ENCODE data around the gene ABRACL. TPM values are rescaled to one million over a fixed set of nuclear protein-coding genes. Genes with fewer than 3 reads are reported as not detected.

ABRACL gene, protein sequence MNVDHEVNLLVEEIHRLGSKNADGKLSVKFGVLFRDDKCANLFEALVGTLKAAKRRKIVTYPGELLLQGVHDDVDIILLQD
- total RNA-seq = 10 to 100 TPM; 22.5 to 52.0 (median 39.6) TPM
- long read RNA-seq, transcript ABRACL-201 (3 exons, 845 nt) = major isoform, 20 of 30 reads
- long read RNA-seq, partial matches to known transcripts = 5 of 30 reads
- long read RNA-seq, other reads (novel, unspliced or antisense) = 5 of 30 reads

DNA sequence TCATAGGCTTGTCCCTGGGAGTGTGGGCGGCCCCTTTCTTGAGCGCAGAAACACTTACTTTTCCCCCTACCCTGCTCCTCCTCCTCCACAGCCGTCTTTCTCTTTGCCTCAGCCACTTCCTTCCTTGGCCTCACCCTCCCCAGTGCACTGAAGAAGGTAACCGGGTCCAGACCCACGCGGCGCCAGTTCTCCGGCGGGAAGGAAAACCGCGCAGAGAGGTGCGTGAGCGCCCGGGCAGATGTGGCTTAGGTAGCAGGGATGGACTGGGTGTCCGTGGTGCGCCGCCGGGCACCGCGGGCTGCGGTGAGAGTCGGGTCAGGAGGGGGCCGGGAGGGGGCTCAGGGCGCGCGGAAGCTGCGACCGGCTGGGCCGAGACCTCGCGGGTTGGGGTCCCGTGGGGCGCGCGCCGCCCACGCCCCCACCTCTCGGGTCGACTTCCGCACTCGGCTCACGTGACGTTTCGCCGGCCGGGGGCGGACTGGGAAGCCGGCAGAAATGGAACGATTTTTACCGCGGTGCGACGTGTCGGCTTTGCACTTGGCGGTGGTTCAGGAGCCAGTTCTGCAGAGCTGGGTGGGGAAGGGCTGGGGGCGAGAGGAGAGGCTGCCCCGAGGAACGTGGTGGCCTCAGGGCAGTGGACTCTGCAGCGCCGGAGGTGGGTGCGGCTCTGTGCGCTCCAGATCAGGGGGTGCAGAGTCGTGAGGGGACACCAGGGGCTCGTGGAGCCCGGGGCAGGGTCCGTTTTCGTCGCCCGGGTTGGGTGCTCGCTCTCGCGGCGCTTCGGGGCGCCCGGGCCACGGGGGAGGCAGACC lies at the start of gene ABRACL:
ABRACL (plus strand) TSS at position 88 of the 812 bp plus-strand sequence. CDS start 5,416 bp downstream, outside the sequence.
- WGBS (ENCODE audit: insufficient coverage, low coverage, low lambda C conversion rate, missing lambda C conversion rate) = 1% methylated on average over 19 of the region's 77 CpGs
- Histone ChIP-seq H3K4me3 (peak within 1 kb of the TSS; percentile 66 to 91 (median 85)), H3K27me3 (no peaks in the 10 kb centered on the region), H3K36me3 (peaks cover 0 to under 1% (median 0%) of the 10 kb centered on the region in 4 donors), H3K4me1 (peaks cover 0 to 22% (median 3%) of the 10 kb centered on the region in 4 donors), H3K9me3 (no peaks in the 10 kb centered on the region), H3K27ac (peak within 1 kb of the TSS; percentile 77 to 93 (median 91))
- DNase-seq (peak; percentile 70 to 78 (median 76)), ATAC-seq (peak; percentile 52 to 68 (median 62))
- TF ChIP-seq, protein P1, sequence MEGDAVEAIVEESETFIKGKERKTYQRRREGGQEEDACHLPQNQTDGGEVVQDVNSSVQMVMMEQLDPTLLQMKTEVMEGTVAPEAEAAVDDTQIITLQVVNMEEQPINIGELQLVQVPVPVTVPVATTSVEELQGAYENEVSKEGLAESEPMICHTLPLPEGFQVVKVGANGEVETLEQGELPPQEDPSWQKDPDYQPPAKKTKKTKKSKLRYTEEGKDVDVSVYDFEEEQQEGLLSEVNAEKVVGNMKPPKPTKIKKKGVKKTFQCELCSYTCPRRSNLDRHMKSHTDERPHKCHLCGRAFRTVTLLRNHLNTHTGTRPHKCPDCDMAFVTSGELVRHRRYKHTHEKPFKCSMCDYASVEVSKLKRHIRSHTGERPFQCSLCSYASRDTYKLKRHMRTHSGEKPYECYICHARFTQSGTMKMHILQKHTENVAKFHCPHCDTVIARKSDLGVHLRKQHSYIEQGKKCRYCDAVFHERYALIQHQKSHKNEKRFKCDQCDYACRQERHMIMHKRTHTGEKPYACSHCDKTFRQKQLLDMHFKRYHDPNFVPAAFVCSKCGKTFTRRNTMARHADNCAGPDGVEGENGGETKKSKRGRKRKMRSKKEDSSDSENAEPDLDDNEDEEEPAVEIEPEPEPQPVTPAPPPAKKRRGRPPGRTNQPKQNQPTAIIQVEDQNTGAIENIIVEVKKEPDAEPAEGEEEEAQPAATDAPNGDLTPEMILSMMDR (IDR thresholded peaks at IDR 0.05) = no peak
- TF ChIP-seq POLR2A (IDR thresholded peaks at IDR 0.05) = peak; percentile 39
- intact Hi-C loops (cut with DNase I) = loop anchor here in 1 of 2 donors (5.0 kb wide), 1 partner anchor 42 kb away; the partner anchor contains the start of gene REPS1

DNA sequence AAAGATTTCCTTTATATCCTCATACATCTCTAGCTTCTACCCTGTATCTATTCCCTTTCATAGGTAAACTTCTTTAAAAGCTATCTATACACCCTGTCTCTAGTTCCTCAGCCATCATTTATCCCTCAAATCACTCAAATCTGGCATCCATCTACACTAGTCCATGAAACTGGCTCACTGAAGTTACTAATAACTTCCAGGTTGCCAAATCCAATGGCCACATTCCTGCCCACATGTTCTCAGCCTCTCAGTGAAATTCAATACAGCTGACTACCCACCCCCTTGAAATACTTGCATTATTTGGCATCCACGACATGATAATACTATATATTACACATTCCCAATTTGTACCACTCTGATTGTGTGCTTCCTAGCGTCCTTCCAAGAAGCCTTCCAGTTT lies 49.2 kb upstream of the ABRACL start:
- Histone ChIP-seq H3K27ac (no peak overlapping the region), H3K4me3 (no peak overlapping the region), H3K27me3 (no peaks in the 10 kb centered on the region), H3K36me3 (no peaks in the 10 kb centered on the region), H3K4me1 (peaks cover 0 to 19% (median 3%) of the 10 kb centered on the region in 4 donors), H3K9me3 (no peaks in the 10 kb centered on the region)
- intact Hi-C loops (cut with DNase I) = loop anchor here in 1 of 2 donors (10.0 kb wide), 1 partner anchor 375 kb away; no protein-coding TSS in a partner anchor
- no peak for DNase-seq
- WGBS (ENCODE audit: insufficient coverage, low coverage, low lambda C conversion rate, missing lambda C conversion rate) = 88% methylated on average over 2 of the region's 2 CpGs
- peak in 1 of 4 donors; percentile 15 for ATAC-seq
- TF ChIP-seq, protein P1 (IDR thresholded peaks at IDR 0.05) = no peak
- TF ChIP-seq POLR2A (IDR thresholded peaks at IDR 0.05) = no peak

DNA sequence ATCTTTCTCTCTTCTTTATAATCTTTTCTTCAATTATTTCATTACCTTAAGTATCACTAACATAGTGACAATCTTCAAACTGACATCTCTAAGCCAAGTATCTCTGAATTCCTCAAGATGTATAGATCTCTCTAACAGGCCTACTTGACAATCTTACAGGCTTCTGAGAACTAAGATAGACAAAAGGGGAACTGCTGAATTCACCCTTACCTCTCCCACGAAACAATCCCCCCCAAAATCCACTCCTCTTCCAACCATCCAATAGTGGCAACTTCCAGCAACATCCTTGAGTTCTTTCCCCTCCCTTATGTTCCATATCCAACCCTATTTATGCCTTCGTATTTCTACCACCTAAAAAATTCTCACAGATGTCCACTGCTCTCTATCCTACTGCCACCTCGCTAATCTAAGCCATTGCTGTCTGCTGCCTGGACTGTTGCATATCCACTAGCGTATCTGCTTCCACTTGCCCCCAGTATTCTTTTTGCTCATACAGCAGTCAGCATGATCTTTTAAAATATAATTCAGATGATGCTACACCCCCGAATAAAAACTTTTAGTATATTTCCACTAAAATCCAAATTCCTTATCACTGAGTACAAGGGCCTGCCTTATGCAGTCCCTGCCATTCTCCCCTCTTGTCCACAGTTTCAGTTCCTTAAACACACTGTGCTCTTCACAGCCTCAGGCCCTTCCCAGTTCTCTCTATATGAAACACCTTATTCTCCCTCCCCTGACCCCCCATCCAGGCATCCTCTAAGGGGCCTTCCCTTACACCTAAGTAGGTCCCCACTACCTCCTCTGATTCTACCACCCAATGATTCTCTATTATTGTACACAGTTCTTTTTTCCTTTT lies 48.5 kb upstream of the ABRACL start:
- Histone ChIP-seq H3K4me1 (peaks cover 0 to 26% (median 5%) of the 10 kb centered on the region in 4 donors), H3K4me3 (no peak overlapping the region), H3K9me3 (no peaks in the 10 kb centered on the region), H3K27me3 (no peaks in the 10 kb centered on the region), H3K36me3 (no peaks in the 10 kb centered on the region), H3K27ac (no peak overlapping the region)
- DNase-seq (no peak), ATAC-seq (peak in 2 of 4 donors; percentile 43 to 44)
- WGBS (ENCODE audit: insufficient coverage, low coverage, low lambda C conversion rate, missing lambda C conversion rate) = 94% methylated on average over 5 of the region's 5 CpGs
- intact Hi-C loops (cut with DNase I) = loop anchor here (10.0 kb wide), 2 partner anchors 55 to 375 kb away; no protein-coding TSS in a partner anchor
- TF ChIP-seq POLR2A (IDR thresholded peaks at IDR 0.05) = no peak
- TF ChIP-seq, protein P1 (IDR thresholded peaks at IDR 0.05) = no peak

DNA sequence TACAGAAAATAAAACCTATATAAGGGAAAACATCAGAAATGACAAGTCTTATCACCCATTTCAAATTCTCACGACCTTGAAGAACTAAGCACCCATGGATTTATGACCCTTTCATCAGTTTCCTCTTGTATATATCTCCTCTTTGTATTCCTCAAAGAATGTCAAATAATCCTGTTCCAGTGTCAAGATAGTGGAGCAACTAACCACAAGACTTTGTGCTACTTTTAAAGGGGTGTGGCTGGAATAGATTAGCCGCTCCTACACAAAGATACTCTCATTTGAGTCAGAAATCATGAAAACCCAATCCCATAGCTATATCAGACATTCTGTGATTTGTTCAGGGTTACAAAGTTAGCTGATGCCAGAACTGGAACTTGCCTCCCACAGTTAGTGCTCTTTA lies 47.1 kb upstream of the ABRACL start:
- Histone ChIP-seq H3K9me3 (no peaks in the 10 kb centered on the region), H3K27me3 (no peaks in the 10 kb centered on the region), H3K27ac (no peak overlapping the region), H3K36me3 (no peaks in the 10 kb centered on the region), H3K4me1 (peaks cover 0 to 39% (median 9%) of the 10 kb centered on the region in 4 donors), H3K4me3 (no peak overlapping the region)
- intact Hi-C loops (cut with DNase I) = loop anchor here in 1 of 2 donors (10.0 kb wide), 1 partner anchor 53 kb away; no protein-coding TSS in a partner anchor
- DNase-seq (no peak), ATAC-seq (no peak)
- 59% methylated on average over 2 of the region's 2 CpGs for WGBS (ENCODE audit: insufficient coverage, low coverage, low lambda C conversion rate, missing lambda C conversion rate)
- TF ChIP-seq POLR2A (IDR thresholded peaks at IDR 0.05) = no peak
- TF ChIP-seq, protein P1 (IDR thresholded peaks at IDR 0.05) = no peak

All from right lobe of liver (tissue), 6 donors.